Mucosa of descending colon (tissue), 3 donors: ENCODE results near the gene TBRG4. TPM values are rescaled to one million over a fixed set of nuclear protein-coding genes. Genes with fewer than 3 reads are reported as not detected.

ENCODE experiments used
- ATAC-seq: fragments of 200-7000 bp; cut with Tn5 transposase; one replicate; pipeline ENCODE4 v1.9.1; 2020; ENCODE audit warnings: mild to moderate bottlenecking, moderate library complexity
- DNase-seq, 3 donors: peaks; one replicate each; pipeline ENCODE4 v3.0.0-alpha.2; 2020
- H3K36me3 ChIP-seq: fragments of 200-600 bp; one replicate; pipeline ENCODE4 v1.8.0; 2021; ENCODE audit warnings: low read depth, mild to moderate bottlenecking
- H3K4me1 ChIP-seq: fragments of 200-600 bp; one replicate; pipeline ENCODE4 v1.8.0; 2021; ENCODE audit warnings: low read depth, mild to moderate bottlenecking
- H3K4me3 ChIP-seq: fragments of 200-600 bp; one replicate; pipeline ENCODE4 v1.8.0; 2021; ENCODE audit warnings: mild to moderate bottlenecking
- H3K9me3 ChIP-seq: fragments of 200-600 bp; one replicate; pipeline ENCODE4 v1.8.0; 2021; ENCODE audit warnings: mild to moderate bottlenecking
- CTCF ChIP-seq: fragments of 200-600 bp; IDR thresholded peaks from one replicate; pipeline ENCODE4 v1.8.0; 2022; ENCODE audit warnings: antibody characterized with exemption, mild to moderate bottlenecking
- intact Hi-C, 2 donors: fragments of 100-400 bp; cut with DNase I in 1 of 2; cut with micrococcal nuclease in 1 of 2; formaldehyde crosslinking; loops; one replicate each; pipeline versions ENCODE4 v1.11.0 to v1.11.1; 2022; cut with DNase I, micrococcal nuclease
- total RNA-seq, 3 donors: library from RNA; stranded (reverse); fragmentation: NEBNext Ultra II Directional in 2 of 3; extraction: Animal tissue kit (Norgen Biotek cat#: 25700) in 2 of 3; gene quantifications; one replicate each; pipeline versions ENCODE4 v1.2.1 to v1.2.4, GENCODE V29; 2021 to 2023
- donor health status: DM: no; HTN: no; CAD: no; lungs with moderate emphysema.
- donor health status: DM: no; HTN: no; CAD: no.
- donor health status: DM: no; HTN: yes; CAD: no.

TBRG4 gene
- total RNA-seq, 3 donors from 2014 or later = 84.0 to 122 (median 85.6) TPM

GRCh38 chr7:45126920-45127319 lies 15.4 kb upstream of the TBRG4 start:
- intact Hi-C loops = loop anchor here in 1 of 2 donors (10.0 kb wide), 1 partner anchor 272 kb away; no protein-coding TSS in a partner anchor
- no peak for DNase-seq

GRCh38 chr7:45126201-45126600 lies 14.7 kb upstream of the TBRG4 start:
- TF ChIP-seq CTCF = no peak
- no peak overlapping the region for H3K4me3 ChIP-seq
- H3K9me3 ChIP-seq = no peaks in the 10 kb centered on the region
- intact Hi-C loops = loop anchor here in 1 of 2 donors (10.0 kb wide), 1 partner anchor 271 kb away; no protein-coding TSS in a partner anchor
- DNase-seq (no peak), ATAC-seq (no peak)
- no peaks in the 10 kb centered on the region for H3K4me1 ChIP-seq
- no peaks in the 10 kb centered on the region for H3K36me3 ChIP-seq

More at GRCh38 chr7:45126920-45127319, 15.4 kb upstream of the TBRG4 start:
- Histone ChIP-seq H3K36me3 (no peaks in the 10 kb centered on the region), H3K9me3 (no peaks in the 10 kb centered on the region), H3K4me3 (no peak overlapping the region), H3K4me1 (no peaks in the 10 kb centered on the region)
- no peak for ATAC-seq
- TF ChIP-seq CTCF = no peak

GRCh38 chr7:45125193-45125904 lies 13.9 kb upstream of the TBRG4 start:
- no peak for TF ChIP-seq CTCF
- intact Hi-C loops = loop anchor here in 1 of 2 donors (10.0 kb wide), 1 partner anchor 271 kb away; no protein-coding TSS in a partner anchor
- ATAC-seq (no peak), DNase-seq (no peak)
- Histone ChIP-seq H3K36me3 (no peaks in the 10 kb centered on the region), H3K4me3 (no peak overlapping the region), H3K4me1 (no peaks in the 10 kb centered on the region), H3K9me3 (no peaks in the 10 kb centered on the region)

- ATAC-seq (no peak), DNase-seq (no peak)
- Histone ChIP-seq H3K4me1 (no peaks in the 10 kb centered on the region), H3K9me3 (no peaks in the 10 kb centered on the region), H3K4me3 (no peak overlapping the region), H3K36me3 (no peaks in the 10 kb centered on the region)
- intact Hi-C loops = loop anchor here in 1 of 2 donors (10.0 kb wide), 1 partner anchor 269 kb away; no protein-coding TSS in a partner anchor
- TF ChIP-seq CTCF = no peak
Observed at GRCh38 chr7:45123913-45124710, 12.6 kb upstream of the TBRG4 start.

- H3K36me3 ChIP-seq = no peaks in the 10 kb centered on the region
- ATAC-seq (no peak), DNase-seq (no peak)
- H3K4me1 ChIP-seq = no peaks in the 10 kb centered on the region
- H3K4me3 ChIP-seq = no peak overlapping the region
- intact Hi-C loops = loop anchor here in 1 of 2 donors (10.0 kb wide), 1 partner anchor 268 kb away; no protein-coding TSS in a partner anchor
- no peaks in the 10 kb centered on the region for H3K9me3 ChIP-seq
- TF ChIP-seq CTCF = no peak
Observed at GRCh38 chr7:45122975-45123860, 11.7 kb upstream of the TBRG4 start.
